H1 (cell line): ENCODE measurements around the gene APEX2. TPM values are rescaled to one million over a fixed set of nuclear protein-coding genes. Genes with fewer than 3 reads are reported as not detected.

Experiments used
- CTCF ChIA-PET: fragments of 300-600 bp; sonication (Branson Sonifier 250); formaldehyde crosslinking; loops from one replicate; lab custom pipeline; 2021; ENCODE audit not compliant: partially characterized antibody; lab: Charles Lee
- POLR2A ChIA-PET: fragments of 300-600 bp; sonication (Branson Sonifier 250); formaldehyde crosslinking; loops from one replicate; lab custom pipeline; 2021; ENCODE audit warnings: inconsistent platforms; ENCODE audit not compliant: partially characterized antibody; lab: Charles Lee
- DNase-seq, 2 experiments: peaks; one replicate each; pipeline versions ENCODE4 v3.0.0 to v3.0.0-alpha.2; 2010 to 2022; ENCODE audit warnings: low spot score in 2 of 2, low read depth in 1 of 2, mixed read lengths in 1 of 2
- FAIRE-seq: peaks from 2 replicates; lab custom pipeline; 2011; peaks lifted over from hg19 to GRCh38; lab: Jason Lieb, UNC
- H2AFZ ChIP-seq: 2 replicates; pipeline ENCODE4 v1.8.1; 2012; ENCODE audit warnings: low read length, inconsistent platforms
- H2AK5ac ChIP-seq: 2 replicates; pipeline ENCODE4 v1.6.1; 2013; ENCODE audit warnings: low read depth, low read length
- H2BK120ac ChIP-seq: replicated peaks from 2 replicates; pipeline ENCODE3; 2013; ENCODE audit warnings: low read depth, low read length, inconsistent platforms
- H2BK12ac ChIP-seq: 2 replicates; pipeline ENCODE4 v1.6.1; 2013; ENCODE audit warnings: low read depth, low read length
- H2BK15ac ChIP-seq: 2 replicates; pipeline ENCODE4 v1.6.1; 2013; ENCODE audit warnings: low read length
- H2BK20ac ChIP-seq: 2 replicates; pipeline ENCODE4 v1.6.1; 2013; ENCODE audit warnings: low read length
- H2BK5ac ChIP-seq: 2 replicates; pipeline ENCODE4 v1.6.1; 2013; ENCODE audit warnings: low read depth, low read length
- H3K14ac ChIP-seq: 2 replicates; pipeline ENCODE4 v1.6.1; 2013; ENCODE audit warnings: inconsistent platforms; ENCODE audit not compliant: insufficient read length
- H3K18ac ChIP-seq: 2 replicates; pipeline ENCODE4 v1.6.1; 2013; ENCODE audit warnings: low read length; ENCODE audit errors: extremely low read depth
- H3K23ac ChIP-seq: 2 replicates; pipeline ENCODE4 v1.6.1; 2013; ENCODE audit warnings: inconsistent platforms; ENCODE audit not compliant: insufficient read length
- H3K23me2 ChIP-seq: 2 replicates; pipeline ENCODE4 v1.6.1; 2013; ENCODE audit warnings: low read depth, low read length
- H3K27ac ChIP-seq: 2 replicates; pipeline ENCODE4 v1.6.1; 2011; ENCODE audit warnings: low read depth, low read length, inconsistent platforms
- H3K27me3 ChIP-seq, 4 experiments: replicated peaks in 1 of 4; 1 replicate in 1 of 4; 2 replicates in 3 of 4; pipeline versions ENCODE4 v1.6.1 to v1.8.1; 2011 to 2013; ENCODE audit warnings: low read length in 3 of 4, mild to moderate bottlenecking in 3 of 4, inconsistent platforms in 2 of 4, mixed read lengths in 2 of 4, moderate library complexity in 1 of 4; ENCODE audit not compliant: control insufficient read depth in 3 of 4, insufficient read depth in 3 of 4; ENCODE audit errors: extremely low read depth in 1 of 4
- H3K36me3 ChIP-seq, 4 experiments: 2 replicates each; pipeline versions ENCODE4 v1.6.1 to v1.8.1; 2011 to 2013; ENCODE audit warnings: mild to moderate bottlenecking in 4 of 4, low read length in 3 of 4, moderate library complexity in 2 of 4, control low read depth in 1 of 4, inconsistent platforms in 1 of 4; ENCODE audit not compliant: insufficient read depth in 4 of 4, control insufficient read depth in 2 of 4
- H3K4ac ChIP-seq: replicated peaks from 2 replicates; pipeline ENCODE3; 2013; ENCODE audit warnings: low read length, low read depth, mixed read lengths, inconsistent platforms; ENCODE audit not compliant: insufficient read length
- H3K4me1 ChIP-seq, 4 experiments: replicated peaks in 1 of 4; 1 replicate in 1 of 4; 2 replicates in 3 of 4; pipeline versions ENCODE4 v1.6.1 to v1.8.1; 2011 to 2013; ENCODE audit warnings: low read length in 3 of 4, inconsistent platforms in 2 of 4, mixed read lengths in 1 of 4; ENCODE audit not compliant: insufficient read depth in 4 of 4, control insufficient read depth in 3 of 4
- H3K4me2 ChIP-seq, 2 experiments: 2 replicates each; pipeline versions ENCODE4 v1.6.1 to v1.8.1; 2011 to 2013; ENCODE audit warnings: low read depth in 2 of 2, low read length in 2 of 2, control low read depth in 1 of 2, inconsistent platforms in 1 of 2, mild to moderate bottlenecking in 1 of 2; ENCODE audit not compliant: insufficient read depth in 1 of 2
- H3K4me3 ChIP-seq, 4 experiments: fragments of 200-600, 300-600 bp in 1 of 4; sonication (generic), shearing (Covaris generic), sonication (Bioruptor Twin) in 1 of 4; 2 replicates each; pipeline versions ENCODE4 v1.5.1 to v1.8.1; 2011 to 2016; ENCODE audit warnings: low read length in 4 of 4, low read depth in 3 of 4, control low read depth in 2 of 4, inconsistent platforms in 2 of 4, mild to moderate bottlenecking in 2 of 4, mixed read lengths in 1 of 4, moderate library complexity in 1 of 4; ENCODE audit not compliant: insufficient read depth in 2 of 4; ENCODE audit errors: extremely low read depth in 1 of 4
- H3K56ac ChIP-seq: replicated peaks from 2 replicates; pipeline ENCODE3; 2013; ENCODE audit warnings: low read depth, mild to moderate bottlenecking, mixed read lengths, low read length, inconsistent platforms; ENCODE audit not compliant: insufficient read length
- H3K79me1 ChIP-seq: 2 replicates; pipeline ENCODE4 v1.6.1; 2013; ENCODE audit warnings: low read depth, low read length, control low read depth
- H3K79me2 ChIP-seq, 2 experiments: 2 replicates each; pipeline versions ENCODE4 v1.6.1 to v1.8.1; 2012 to 2013; ENCODE audit warnings: low read length in 2 of 2, mild to moderate bottlenecking in 2 of 2, inconsistent platforms in 1 of 2; ENCODE audit not compliant: insufficient read depth in 2 of 2, control insufficient read depth in 1 of 2
- H3K9ac ChIP-seq, 4 experiments: replicated peaks in 1 of 4; 1 replicate in 1 of 4; 2 replicates in 3 of 4; pipeline versions ENCODE4 v1.6.1 to v1.8.1; 2011 to 2013; ENCODE audit warnings: low read depth in 3 of 4, low read length in 3 of 4, control low read depth in 2 of 4, mild to moderate bottlenecking in 2 of 4, moderate library complexity in 2 of 4, inconsistent platforms in 1 of 4; ENCODE audit errors: extremely low read depth in 1 of 4
- H3K9me3 ChIP-seq, 2 experiments: 2 replicates each; pipeline versions ENCODE4 v1.6.1 to v1.8.1; 2012 to 2013; ENCODE audit warnings: mild to moderate bottlenecking in 2 of 2, moderate library complexity in 2 of 2, control low read depth in 1 of 2, inconsistent platforms in 1 of 2, low read depth in 1 of 2, low read length in 1 of 2, mixed read lengths in 1 of 2; ENCODE audit not compliant: insufficient read depth in 2 of 2
- H4K20me1 ChIP-seq, 2 experiments: replicated peaks in 1 of 2; 2 replicates each; pipeline versions ENCODE3 to v1.8.1; 2011 to 2013; ENCODE audit warnings: inconsistent platforms in 2 of 2, low read length in 2 of 2, mild to moderate bottlenecking in 1 of 2; ENCODE audit not compliant: insufficient read depth in 2 of 2, control insufficient read depth in 1 of 2
- H4K5ac ChIP-seq: 2 replicates; pipeline ENCODE4 v1.6.1; 2013; ENCODE audit warnings: low read length, low read depth, mixed read lengths, inconsistent platforms; ENCODE audit not compliant: insufficient read length
- H4K8ac ChIP-seq: 2 replicates; pipeline ENCODE4 v1.8.0; 2013; ENCODE audit warnings: mild to moderate bottlenecking, moderate library complexity, low read length, inconsistent platforms; ENCODE audit not compliant: insufficient read depth; ENCODE audit errors: extremely low read depth
- H4K91ac ChIP-seq: replicated peaks from 2 replicates; pipeline ENCODE3; 2013; ENCODE audit warnings: low read length, mixed read lengths, inconsistent platforms; ENCODE audit not compliant: insufficient read length
- ATF3 ChIP-seq: IDR thresholded peaks from 2 replicates; pipeline ENCODE4 v1.6.1; 2011; ENCODE audit warnings: low read depth, mild to moderate bottlenecking, low read length; ENCODE audit not compliant: insufficient read depth
- CBX5 ChIP-seq: fragments of 300-800, 300-1000 bp; sonication (generic); IDR thresholded peaks from 2 replicates; pipeline ENCODE4 v1.7.1; 2016; ENCODE audit warnings: antibody characterized with exemption, low read length, low read depth
- CTBP2 ChIP-seq: IDR thresholded peaks from 2 replicates; pipeline ENCODE4 v1.7.0; 2011; ENCODE audit warnings: borderline replicate concordance, mild to moderate bottlenecking, moderate library complexity, mixed read lengths, low read length; ENCODE audit not compliant: insufficient read depth, insufficient read length
- HDAC2 ChIP-seq, 2 experiments: fragments of 300-600 bp in 1 of 2; sonication (generic) in 1 of 2; IDR thresholded peaks; 2 replicates each; pipeline ENCODE4 v1.6.1; 2011 to 2012; ENCODE audit warnings: low read depth in 2 of 2, low read length in 2 of 2, mild to moderate bottlenecking in 2 of 2, moderate library complexity in 2 of 2, borderline replicate concordance in 1 of 2, inconsistent platforms in 1 of 2
- JUND ChIP-seq: IDR thresholded peaks from 2 replicates; pipeline ENCODE4 v1.6.1; 2011; ENCODE audit warnings: mild to moderate bottlenecking, improper control_type of control experiment, low read length
- MAX ChIP-seq: IDR thresholded peaks from 2 replicates; pipeline ENCODE4 v1.6.1; 2012; ENCODE audit warnings: inconsistent platforms
- RFX5 ChIP-seq: IDR thresholded peaks from 2 replicates; pipeline ENCODE4 v1.6.1; 2011; ENCODE audit warnings: low read depth, low read length, improper control_type of control experiment, borderline replicate concordance
- RNF2 ChIP-seq: fragments of 200-900, 300-1000 bp; sonication (generic); IDR thresholded peaks from 2 replicates; pipeline ENCODE4 v1.7.1; 2016; ENCODE audit warnings: borderline replicate concordance, low read depth, mild to moderate bottlenecking, antibody characterized with exemption, low read length; ENCODE audit not compliant: poor library complexity, severe bottlenecking; ENCODE audit errors: missing control alignments
- RXRA ChIP-seq: IDR thresholded peaks from 2 replicates; pipeline ENCODE4 v1.6.1; 2011; ENCODE audit warnings: low read depth, mild to moderate bottlenecking, low read length, moderate library complexity; ENCODE audit not compliant: insufficient read depth
- SP1 ChIP-seq: IDR thresholded peaks from 2 replicates; pipeline ENCODE4 v1.6.1; 2011; ENCODE audit warnings: low read depth, low read length
- SRF ChIP-seq: IDR thresholded peaks from 2 replicates; pipeline ENCODE4 v1.6.1; 2011; ENCODE audit warnings: mild to moderate bottlenecking, low read depth, low read length, moderate library complexity
- USF2 ChIP-seq: IDR thresholded peaks from 2 replicates; pipeline ENCODE4 v1.6.1; 2011; ENCODE audit warnings: low read length, improper control_type of control experiment
- WGBS, 2 experiments: shearing (Covaris generic) in 1 of 2; methylation state at CpG; one replicate each; pipeline versions ENCODE4 v1.1.6 to v1.1.7; 2013 to 2015; ENCODE audit warnings: low lambda C conversion rate in 2 of 2, mixed read lengths in 2 of 2, inconsistent platforms in 1 of 2, low coverage in 1 of 2, missing lambda C conversion rate in 1 of 2; ENCODE audit not compliant: insufficient replicate concordance in 2 of 2, insufficient coverage in 1 of 2, insufficient read length in 1 of 2; ENCODE audit errors: extremely low coverage in 1 of 2, missing lambda C conversion rate in 1 of 2; 5-methylcytosine and 5-hydroxymethylcytosine counted together
- polyA plus RNA-seq, 7 experiments: library from polyadenylated mRNA; depleted of rRNA in 3 of 7; stranded (reverse) in 5 of 7; unstranded in 2 of 7; fragments of >200 nt in 5 of 7; fragments of 200-250 nt in 2 of 7; gene quantifications; 1 replicate in 5 of 7; 2 replicates in 1 of 7; 4 replicates in 1 of 7; pipeline versions ENCODE4 v1.2.1 to v1.2.3, GENCODE V29; 2011 to 2013; ENCODE audit warnings: missing spikeins in 2 of 7, mixed read lengths in 2 of 7
- total RNA-seq: library from RNA; stranded (reverse); fragmentation: NEBNext Ultra II Directional; extraction: Animal tissue kit (Norgen Biotek cat#: 25700); gene quantifications from 2 replicates; pipeline ENCODE4 v1.2.1, GENCODE V29; 2021

The APEX2 gene
- total and polyA plus RNA-seq, 2 of the 8 experiments (the other 6 are each of a cell fraction or from before 2014, with no cell fraction given): 18.9 to 36.4 TPM

GRCh38 chrX:55033429-55033828 lies 33.3 kb downstream of the APEX2 start:
- no peak overlapping the region for H2AK5ac ChIP-seq
- no peaks in the 10 kb centered on the region for H3K79me1 ChIP-seq
- H4K5ac ChIP-seq: no peak overlapping the region
- H3K9ac ChIP-seq: no peak overlapping the region
- no peaks in the 10 kb centered on the region for H3K36me3 ChIP-seq
- no peak overlapping the region for H2BK12ac ChIP-seq
- H3K18ac ChIP-seq: no peak overlapping the region
- H3K4me1 ChIP-seq: peaks cover 0 to 3% (median 0%) of the 10 kb centered on the region in 4 experiments; a peak in 1 of 7 replicates
- FAIRE-seq (no peak), DNase-seq (no peak)
- no peak overlapping the region for H3K27ac ChIP-seq
- ChIA-PET POLR2A (no interaction called here), CTCF (no interaction called here)
- H2BK120ac ChIP-seq: no peak overlapping the region
- no peak overlapping the region for H3K23ac ChIP-seq
- H3K14ac ChIP-seq: no peak overlapping the region
- no peaks in the 10 kb centered on the region for H4K20me1 ChIP-seq
- H4K91ac ChIP-seq: no peak overlapping the region
- no peak overlapping the region for H2AFZ ChIP-seq
- no peak overlapping the region for H2BK15ac ChIP-seq
- no peaks in the 10 kb centered on the region for H3K27me3 ChIP-seq
- no peak overlapping the region for H4K8ac ChIP-seq
- no peaks in the 10 kb centered on the region for H3K23me2 ChIP-seq
- H3K4me3 ChIP-seq: no peak overlapping the region
- no peak overlapping the region for H2BK5ac ChIP-seq
- H3K4ac ChIP-seq: no peak overlapping the region
- H3K4me2 ChIP-seq: no peak overlapping the region
- H3K56ac ChIP-seq: no peak overlapping the region
- no peak overlapping the region for H2BK20ac ChIP-seq
- no peaks in the 10 kb centered on the region for H3K79me2 ChIP-seq
- 92% methylated on average over 1 of the region's 2 CpGs; no CpG with 5 or more reads in 1 of the 2 experiments for WGBS, 2 experiments
- H3K9me3 ChIP-seq: no peaks in the 10 kb centered on the region; a peak in 1 of 4 replicates
- TF ChIP-seq HDAC2 (IDR thresholded peaks at IDR 0.05; ENCODE audit: borderline replicate concordance in 1 of 2, low read depth in 2 of 2, low read length in 2 of 2): no peak
- no peak for TF ChIP-seq RFX5
- TF ChIP-seq SP1: no peak
- no peak for TF ChIP-seq MAX
- no peak for TF ChIP-seq JUND
- TF ChIP-seq SRF: no peak
- TF ChIP-seq USF2: no peak
- no peak for TF ChIP-seq CBX5
- no peak for TF ChIP-seq CTBP2
- no peak for TF ChIP-seq ATF3
- no peak for TF ChIP-seq RNF2
- no peak for TF ChIP-seq RXRA
